ENCODE data around the gene MUC15.

DNA sequence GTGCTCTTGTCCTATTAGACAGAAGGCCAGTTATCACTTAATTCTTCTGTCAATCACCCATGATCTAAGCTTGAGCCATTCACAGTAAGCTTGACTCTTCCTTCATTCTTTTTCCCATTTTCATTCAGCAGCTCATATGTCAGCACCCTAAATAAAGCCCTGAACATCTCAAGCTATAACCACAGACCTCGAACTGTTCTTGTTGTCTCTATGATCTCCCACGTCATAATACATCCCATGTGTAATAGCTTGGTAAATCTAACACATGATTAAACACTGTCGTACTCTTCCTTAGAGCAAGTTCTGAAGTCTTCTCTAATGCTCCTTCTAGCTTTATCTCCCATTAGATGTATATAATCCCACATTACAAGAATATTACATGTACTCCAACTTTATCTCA is 14.4 kb downstream of the MUC15 start:
- no peak for TF ChIP-seq POLR2A (IDR thresholded peaks at IDR 0.05)
- TF ChIP-seq, protein P1, sequence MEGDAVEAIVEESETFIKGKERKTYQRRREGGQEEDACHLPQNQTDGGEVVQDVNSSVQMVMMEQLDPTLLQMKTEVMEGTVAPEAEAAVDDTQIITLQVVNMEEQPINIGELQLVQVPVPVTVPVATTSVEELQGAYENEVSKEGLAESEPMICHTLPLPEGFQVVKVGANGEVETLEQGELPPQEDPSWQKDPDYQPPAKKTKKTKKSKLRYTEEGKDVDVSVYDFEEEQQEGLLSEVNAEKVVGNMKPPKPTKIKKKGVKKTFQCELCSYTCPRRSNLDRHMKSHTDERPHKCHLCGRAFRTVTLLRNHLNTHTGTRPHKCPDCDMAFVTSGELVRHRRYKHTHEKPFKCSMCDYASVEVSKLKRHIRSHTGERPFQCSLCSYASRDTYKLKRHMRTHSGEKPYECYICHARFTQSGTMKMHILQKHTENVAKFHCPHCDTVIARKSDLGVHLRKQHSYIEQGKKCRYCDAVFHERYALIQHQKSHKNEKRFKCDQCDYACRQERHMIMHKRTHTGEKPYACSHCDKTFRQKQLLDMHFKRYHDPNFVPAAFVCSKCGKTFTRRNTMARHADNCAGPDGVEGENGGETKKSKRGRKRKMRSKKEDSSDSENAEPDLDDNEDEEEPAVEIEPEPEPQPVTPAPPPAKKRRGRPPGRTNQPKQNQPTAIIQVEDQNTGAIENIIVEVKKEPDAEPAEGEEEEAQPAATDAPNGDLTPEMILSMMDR (IDR thresholded peaks at IDR 0.05), result no peak
